Vagina (tissue), 2 donors: ENCODE data around the gene GLI1. TPM values are rescaled to one million over a fixed set of nuclear protein-coding genes. Genes with fewer than 3 reads are reported as not detected.
"Not testable (repeated sequence)": the region's sequence is repeated elsewhere in the genome, so short reads cannot be mapped to it uniquely, and the experiment has no call there.

Source experiments
- DNase-seq, 2 donors: peaks; one replicate each; pipeline ENCODE4 v3.0.0-alpha.2; 2017; ENCODE audit errors: extremely low spot score in 2 of 2
- H3K27ac ChIP-seq: fragments of 200-600 bp; sonication (generic); one replicate; pipeline ENCODE4 v1.5.1; 2019
- H3K27me3 ChIP-seq: fragments of 200-600 bp; sonication (generic); one replicate; pipeline ENCODE4 v1.5.1; 2019
- H3K36me3 ChIP-seq, 2 donors: fragments of 200-600 bp; sonication (generic); one replicate each; pipeline ENCODE4 v1.5.1; 2017 to 2019
- H3K4me1 ChIP-seq: fragments of 200-600 bp; sonication (generic); one replicate; pipeline ENCODE4 v1.5.1; 2019
- H3K4me3 ChIP-seq, 2 donors: fragments of 200-600 bp; sonication (generic); 1 replicate in 1 of 2; 2 replicates in 1 of 2; pipeline ENCODE4 v1.5.1; 2016 to 2019
- H3K9me3 ChIP-seq: fragments of 200-600 bp; sonication (generic); one replicate; pipeline ENCODE4 v1.5.1; 2019
- POLR2A ChIP-seq, 2 donors: fragments of 450-650 bp; IDR thresholded peaks; one replicate each; pipeline ENCODE4 v1.6.1; 2017; ENCODE audit warnings: antibody characterized with exemption in 2 of 2, mild to moderate bottlenecking in 2 of 2, moderate library complexity in 2 of 2
- POLR2AphosphoS5 ChIP-seq, 2 donors: sonication (generic); formaldehyde crosslinking; IDR thresholded peaks; one replicate each; pipeline ENCODE4 v1.9.0; 2017; ENCODE audit warnings: antibody characterized with exemption in 2 of 2, mild to moderate bottlenecking in 2 of 2, low read depth in 1 of 2; ENCODE audit not compliant: insufficient read depth in 1 of 2
- intact Hi-C: fragments of 100-400 bp; cut with DNase I; formaldehyde crosslinking; loops from one replicate; pipeline ENCODE4 v1.15.1; 2023
- total RNA-seq: library from RNA; depleted of rRNA; stranded (reverse); fragments of >200 nt; gene quantifications from one replicate; pipeline ENCODE4 v1.2.3, GENCODE V29; 2016
- TF ChIP-seq, protein P1 (sequence below), 3 experiments: fragments of 450-650 bp in 2 of 3; fragments of 200-600 bp in 1 of 3; sonication (generic) in 1 of 3; IDR thresholded peaks; one replicate each; pipeline ENCODE4 v1.5.1; 2017 to 2019; ENCODE audit warnings: antibody characterized with exemption in 3 of 3, mild to moderate bottlenecking in 2 of 3, moderate library complexity in 2 of 3

The GLI1 gene
- 0.25 TPM for total RNA-seq

- H3K36me3 ChIP-seq: no peaks in the 10 kb centered on the region
- DNase-seq: no peak
- H3K4me1 ChIP-seq: peaks cover 31% of the 10 kb centered on the region
- H3K9me3 ChIP-seq: no peaks in the 10 kb centered on the region
- H3K27me3 ChIP-seq: no peaks in the 10 kb centered on the region
- peak within 1 kb of the TSS; percentile 89 for H3K27ac ChIP-seq
- TF ChIP-seq POLR2AphosphoS5 (IDR thresholded peaks at IDR 0.05; ENCODE audit: insufficient read depth in 1 of 2, low read depth in 1 of 2): no peak
- TF ChIP-seq, protein P1, sequence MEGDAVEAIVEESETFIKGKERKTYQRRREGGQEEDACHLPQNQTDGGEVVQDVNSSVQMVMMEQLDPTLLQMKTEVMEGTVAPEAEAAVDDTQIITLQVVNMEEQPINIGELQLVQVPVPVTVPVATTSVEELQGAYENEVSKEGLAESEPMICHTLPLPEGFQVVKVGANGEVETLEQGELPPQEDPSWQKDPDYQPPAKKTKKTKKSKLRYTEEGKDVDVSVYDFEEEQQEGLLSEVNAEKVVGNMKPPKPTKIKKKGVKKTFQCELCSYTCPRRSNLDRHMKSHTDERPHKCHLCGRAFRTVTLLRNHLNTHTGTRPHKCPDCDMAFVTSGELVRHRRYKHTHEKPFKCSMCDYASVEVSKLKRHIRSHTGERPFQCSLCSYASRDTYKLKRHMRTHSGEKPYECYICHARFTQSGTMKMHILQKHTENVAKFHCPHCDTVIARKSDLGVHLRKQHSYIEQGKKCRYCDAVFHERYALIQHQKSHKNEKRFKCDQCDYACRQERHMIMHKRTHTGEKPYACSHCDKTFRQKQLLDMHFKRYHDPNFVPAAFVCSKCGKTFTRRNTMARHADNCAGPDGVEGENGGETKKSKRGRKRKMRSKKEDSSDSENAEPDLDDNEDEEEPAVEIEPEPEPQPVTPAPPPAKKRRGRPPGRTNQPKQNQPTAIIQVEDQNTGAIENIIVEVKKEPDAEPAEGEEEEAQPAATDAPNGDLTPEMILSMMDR (IDR thresholded peaks at IDR 0.05): no peak
- no peak for TF ChIP-seq POLR2A (IDR thresholded peaks at IDR 0.05)
- H3K4me3 ChIP-seq: peak within 1 kb of the TSS; percentile 60 to 72
- intact Hi-C loops: loop anchor here (10.0 kb wide), 1 partner anchor 155 kb away; no protein-coding TSS in a partner anchor
Measured at GRCh38 chr12:57459750-57460467, at the start of gene GLI1. Gene GLI1, plus strand, starts transcription at chr12:57459785. Its CDS starts 3,907 bp downstream, at chr12:57463692.

GRCh38 chr12:57410534-57410933 lies 49.1 kb upstream of the GLI1 start:
- Histone ChIP-seq H3K36me3 (no peaks in the 10 kb centered on the region), H3K4me1 (peaks cover 3% of the 10 kb centered on the region), H3K4me3 (no peak overlapping the region), H3K9me3 (no peaks in the 10 kb centered on the region), H3K27me3 (no peaks in the 10 kb centered on the region), H3K27ac (no peak overlapping the region)
- TF ChIP-seq, protein P1 (IDR thresholded peaks at IDR 0.05): no peak
- no peak for TF ChIP-seq POLR2AphosphoS5 (IDR thresholded peaks at IDR 0.05; ENCODE audit: insufficient read depth in 1 of 2, low read depth in 1 of 2)
- no peak for TF ChIP-seq POLR2A (IDR thresholded peaks at IDR 0.05)
- intact Hi-C loops: no loop called here
- no peak for DNase-seq

- intact Hi-C loops, H3K4me3 ChIP-seq, H3K9me3 ChIP-seq, H3K27me3 ChIP-seq, H3K27ac ChIP-seq, H3K36me3 ChIP-seq: not testable (repeated sequence)
- DNase-seq: peak in 1 of 2 donors; percentile 5
- H3K4me1 ChIP-seq: peaks cover 17% of the 10 kb centered on the region
Measured at GRCh38 chr12:57414160-57414559, 45.4 kb upstream of the GLI1 start.

GRCh38 chr12:57415088-57415487 lies 44.5 kb upstream of the GLI1 start:
- Histone ChIP-seq H3K36me3 (no peaks in the 10 kb centered on the region), H3K9me3 (no peaks in the 10 kb centered on the region), H3K27ac (no peak overlapping the region), H3K27me3 (no peaks in the 10 kb centered on the region), H3K4me1 (peaks cover 17% of the 10 kb centered on the region), H3K4me3 (no peak overlapping the region)
- TF ChIP-seq POLR2A (IDR thresholded peaks at IDR 0.05) (no peak), POLR2AphosphoS5 (IDR thresholded peaks at IDR 0.05; ENCODE audit: insufficient read depth in 1 of 2, low read depth in 1 of 2) (no peak)
- TF ChIP-seq, protein P1 (IDR thresholded peaks at IDR 0.05): no peak
- DNase-seq: no peak
- intact Hi-C loops: no loop called here

DNA sequence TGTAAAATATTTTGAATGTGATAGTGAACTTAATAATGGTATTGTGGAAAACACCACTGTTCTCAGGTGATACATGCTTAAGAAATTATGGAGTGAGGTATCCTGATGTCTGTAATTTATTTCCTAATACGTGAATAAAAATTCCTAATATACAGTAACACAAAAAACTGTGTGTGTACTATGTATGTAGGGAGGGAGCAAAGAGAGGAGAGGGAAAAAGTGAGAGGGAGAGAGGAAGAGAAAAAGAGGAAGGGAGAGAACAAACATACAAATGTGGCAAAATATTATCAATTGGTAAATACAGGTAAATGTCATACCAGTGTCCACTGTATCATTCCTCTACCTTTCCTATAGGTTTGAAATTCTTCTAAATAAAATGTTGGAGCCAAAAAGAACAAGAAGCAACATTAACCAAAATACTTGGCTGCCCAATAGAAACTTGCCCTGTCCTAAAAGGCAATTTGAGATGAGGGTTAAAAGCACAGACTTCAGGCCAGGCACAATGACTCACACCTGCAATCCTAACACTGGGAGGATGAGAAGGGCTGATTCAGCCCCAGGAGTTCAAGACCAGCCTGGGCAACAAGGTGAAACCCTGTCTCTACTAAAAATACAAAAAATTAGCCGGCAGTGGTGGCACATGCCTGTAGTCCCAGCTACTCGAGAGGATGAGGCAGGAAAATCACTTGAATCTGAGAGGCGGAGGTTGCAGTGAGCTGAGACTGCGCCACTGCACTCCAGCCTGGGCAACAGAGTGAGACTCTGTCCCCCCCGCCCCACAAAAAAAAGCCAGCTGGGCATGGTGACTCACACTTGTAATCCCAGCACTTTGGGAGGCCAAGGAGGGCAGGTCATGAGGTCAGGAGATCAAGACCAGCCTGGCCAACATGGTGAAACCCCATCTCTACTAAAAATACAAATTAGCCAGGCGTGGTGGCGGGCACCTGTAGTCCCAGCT lies 43.3 kb upstream of the GLI1 start:
- TF ChIP-seq POLR2AphosphoS5 (IDR thresholded peaks at IDR 0.05; ENCODE audit: insufficient read depth in 1 of 2, low read depth in 1 of 2) (no peak), POLR2A (IDR thresholded peaks at IDR 0.05) (no peak)
- TF ChIP-seq, protein P1 (IDR thresholded peaks at IDR 0.05): no peak
- H3K4me3 ChIP-seq: no peak overlapping the region
- no peaks in the 10 kb centered on the region for H3K9me3 ChIP-seq
- H3K4me1 ChIP-seq: peaks cover 17% of the 10 kb centered on the region
- DNase-seq: no peak
- intact Hi-C loops: no loop called here
- H3K27ac ChIP-seq: no peak overlapping the region
- H3K36me3 ChIP-seq: no peaks in the 10 kb centered on the region
- H3K27me3 ChIP-seq: no peaks in the 10 kb centered on the region
